WTC11 (cell line): ENCODE measurements around the gene ADGRF5.

Experiments used
- ZNF232 ChIP-seq: sonication (generic); formaldehyde crosslinking; IDR thresholded peaks from 2 replicates; pipeline ENCODE4 v1.8.0; 2022; ENCODE audit warnings: mild to moderate bottlenecking, missing genetic modification reagents
- ZNF512 ChIP-seq: sonication (generic); formaldehyde crosslinking; IDR thresholded peaks from 2 replicates; pipeline ENCODE4 v1.8.1; 2022; ENCODE audit warnings: missing genetic modification reagents, borderline replicate concordance
- TF ChIP-seq, protein P1 (sequence below): fragments of 200-600 bp; IDR thresholded peaks from 2 replicates; pipeline ENCODE4 v1.8.0; 2022; ENCODE audit warnings: antibody characterized with exemption

DNA sequence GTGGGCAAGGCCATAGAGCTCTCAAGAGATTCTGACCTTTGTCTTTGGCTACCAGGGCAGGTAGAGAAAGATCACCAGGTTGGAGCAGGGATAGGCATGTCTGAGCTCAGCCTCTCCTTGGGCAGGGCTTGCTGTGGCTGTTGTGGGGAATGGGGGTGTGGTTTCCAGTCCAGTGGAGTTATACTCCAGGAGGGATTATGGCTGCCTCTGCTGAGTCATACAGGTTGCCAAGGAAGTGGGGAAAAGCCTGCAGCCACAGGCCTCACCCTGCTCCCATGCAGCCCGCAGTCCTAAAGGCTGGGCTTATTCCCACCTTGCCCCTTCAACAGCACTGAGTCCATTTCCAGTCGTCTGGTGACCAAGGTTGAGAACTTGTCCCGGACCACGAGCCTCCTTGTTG is 106.6 kb downstream of the ADGRF5 start:
- TF ChIP-seq ZNF232 = no peak
- TF ChIP-seq ZNF512 = no peak
- TF ChIP-seq, protein P1, sequence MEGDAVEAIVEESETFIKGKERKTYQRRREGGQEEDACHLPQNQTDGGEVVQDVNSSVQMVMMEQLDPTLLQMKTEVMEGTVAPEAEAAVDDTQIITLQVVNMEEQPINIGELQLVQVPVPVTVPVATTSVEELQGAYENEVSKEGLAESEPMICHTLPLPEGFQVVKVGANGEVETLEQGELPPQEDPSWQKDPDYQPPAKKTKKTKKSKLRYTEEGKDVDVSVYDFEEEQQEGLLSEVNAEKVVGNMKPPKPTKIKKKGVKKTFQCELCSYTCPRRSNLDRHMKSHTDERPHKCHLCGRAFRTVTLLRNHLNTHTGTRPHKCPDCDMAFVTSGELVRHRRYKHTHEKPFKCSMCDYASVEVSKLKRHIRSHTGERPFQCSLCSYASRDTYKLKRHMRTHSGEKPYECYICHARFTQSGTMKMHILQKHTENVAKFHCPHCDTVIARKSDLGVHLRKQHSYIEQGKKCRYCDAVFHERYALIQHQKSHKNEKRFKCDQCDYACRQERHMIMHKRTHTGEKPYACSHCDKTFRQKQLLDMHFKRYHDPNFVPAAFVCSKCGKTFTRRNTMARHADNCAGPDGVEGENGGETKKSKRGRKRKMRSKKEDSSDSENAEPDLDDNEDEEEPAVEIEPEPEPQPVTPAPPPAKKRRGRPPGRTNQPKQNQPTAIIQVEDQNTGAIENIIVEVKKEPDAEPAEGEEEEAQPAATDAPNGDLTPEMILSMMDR = no peak
